HEK293 (cell line): ENCODE results near the gene SLC2A3.

ENCODE experiments used
- AEBP2 ChIP-seq: fragments of 450-650 bp; formaldehyde crosslinking; IDR thresholded peaks from 2 replicates; pipeline ENCODE4 v1.5.1; 2016; ENCODE audit warnings: missing biosample characterization, missing genetic modification characterization, borderline replicate concordance
- BCL11A ChIP-seq: fragments of 450-650 bp; formaldehyde crosslinking; IDR thresholded peaks from 2 replicates; pipeline ENCODE4 v1.5.1; 2016; ENCODE audit warnings: low read depth, missing biosample characterization, missing genetic modification characterization
- BCL11B ChIP-seq: fragments of 450-650 bp; formaldehyde crosslinking; IDR thresholded peaks from 2 replicates; pipeline ENCODE4 v1.5.1; 2016; ENCODE audit warnings: low read depth, missing biosample characterization, missing genetic modification characterization
- GFI1B ChIP-seq: fragments of 450-650 bp; formaldehyde crosslinking; IDR thresholded peaks from 2 replicates; pipeline ENCODE4 v1.5.1; 2016; ENCODE audit warnings: missing biosample characterization, missing genetic modification characterization
- HOXA7 ChIP-seq: sonication (generic); formaldehyde crosslinking; IDR thresholded peaks from 2 replicates; pipeline ENCODE4 v1.8.1; 2022; ENCODE audit warnings: missing genetic modification reagents, borderline replicate concordance
- IKZF3 ChIP-seq: fragments of 450-650 bp; IDR thresholded peaks from 2 replicates; pipeline ENCODE4 v1.5.0; 2018; ENCODE audit warnings: missing biosample characterization, mild to moderate bottlenecking, missing genetic modification characterization, moderate library complexity
- KLF1 ChIP-seq: fragments of 450-650 bp; formaldehyde crosslinking; IDR thresholded peaks from 2 replicates; pipeline ENCODE4 v1.5.1; 2016; ENCODE audit warnings: missing biosample characterization, missing genetic modification characterization
- PRDM10 ChIP-seq: fragments of 450-650 bp; formaldehyde crosslinking; IDR thresholded peaks from 2 replicates; pipeline ENCODE4 v1.5.1; 2016; ENCODE audit warnings: missing biosample characterization, missing genetic modification characterization
- WT1 ChIP-seq: fragments of 450-650 bp; formaldehyde crosslinking; IDR thresholded peaks from 2 replicates; pipeline ENCODE4 v1.5.1; 2016; ENCODE audit warnings: missing biosample characterization, missing genetic modification characterization
- YY2 ChIP-seq: fragments of 450-650 bp; formaldehyde crosslinking; IDR thresholded peaks from 2 replicates; pipeline ENCODE4 v1.5.1; 2016; ENCODE audit warnings: missing biosample characterization, missing genetic modification characterization
- ZBTB17 ChIP-seq: fragments of 450-650 bp; formaldehyde crosslinking; IDR thresholded peaks from 2 replicates; pipeline ENCODE4 v1.5.1; 2016; ENCODE audit warnings: missing biosample characterization, missing genetic modification characterization
- ZBTB44 ChIP-seq: fragments of 450-650 bp; IDR thresholded peaks from 2 replicates; pipeline ENCODE4 v1.5.1; 2018; ENCODE audit warnings: missing biosample characterization, mild to moderate bottlenecking, missing genetic modification characterization
- ZBTB8A ChIP-seq: fragments of 450-650 bp; formaldehyde crosslinking; IDR thresholded peaks from 2 replicates; pipeline ENCODE4 v1.5.1; 2016; ENCODE audit warnings: missing biosample characterization, missing genetic modification characterization
- ZFP37 ChIP-seq: fragments of 450-650 bp; formaldehyde crosslinking; IDR thresholded peaks from 2 replicates; pipeline ENCODE4 v1.5.1; 2016; ENCODE audit warnings: missing biosample characterization, missing genetic modification characterization
- ZFP69B ChIP-seq: fragments of 450-650 bp; formaldehyde crosslinking; IDR thresholded peaks from 2 replicates; pipeline ENCODE4 v1.5.1; 2016; ENCODE audit warnings: missing biosample characterization, missing genetic modification characterization
- ZNF146 ChIP-seq: fragments of 450-650 bp; formaldehyde crosslinking; IDR thresholded peaks from 2 replicates; pipeline ENCODE4 v1.5.1; 2016; ENCODE audit warnings: missing biosample characterization, missing genetic modification characterization
- ZNF175 ChIP-seq: fragments of 450-650 bp; formaldehyde crosslinking; IDR thresholded peaks from 2 replicates; pipeline ENCODE4 v1.5.1; 2016; ENCODE audit warnings: missing biosample characterization, missing genetic modification characterization
- ZNF311 ChIP-seq: fragments of 450-650 bp; formaldehyde crosslinking; IDR thresholded peaks from 2 replicates; pipeline ENCODE4 v1.5.1; 2017; ENCODE audit warnings: missing biosample characterization, missing genetic modification characterization, borderline replicate concordance
- ZNF362 ChIP-seq: fragments of 450-650 bp; formaldehyde crosslinking; IDR thresholded peaks from 2 replicates; pipeline ENCODE4 v1.5.1; 2016; ENCODE audit warnings: missing biosample characterization, missing genetic modification characterization
- ZNF398 ChIP-seq: fragments of 450-650 bp; formaldehyde crosslinking; IDR thresholded peaks from 2 replicates; pipeline ENCODE4 v1.5.1; 2017; ENCODE audit warnings: missing biosample characterization, missing genetic modification characterization
- ZNF555 ChIP-seq: fragments of 450-650 bp; formaldehyde crosslinking; conservative IDR thresholded peaks from 2 replicates; pipeline ENCODE4 v1.5.1; 2017; ENCODE audit warnings: missing biosample characterization, mild to moderate bottlenecking, missing genetic modification characterization, inconsistent platforms
- ZNF596 ChIP-seq: fragments of 450-650 bp; IDR thresholded peaks from 2 replicates; pipeline ENCODE4 v1.5.0; 2018; ENCODE audit warnings: missing biosample characterization, mild to moderate bottlenecking, missing genetic modification characterization, moderate library complexity
- ZNF621 ChIP-seq: fragments of 450-650 bp; formaldehyde crosslinking; IDR thresholded peaks from 2 replicates; pipeline ENCODE4 v1.5.1; 2017; ENCODE audit warnings: missing biosample characterization, missing genetic modification characterization
- ZNF623 ChIP-seq: fragments of 450-650 bp; formaldehyde crosslinking; IDR thresholded peaks from 2 replicates; pipeline ENCODE4 v1.5.1; 2016; ENCODE audit warnings: missing biosample characterization, missing genetic modification characterization
- ZNF629 ChIP-seq: fragments of 450-650 bp; formaldehyde crosslinking; IDR thresholded peaks from 2 replicates; pipeline ENCODE4 v1.5.1; 2017; ENCODE audit warnings: missing biosample characterization, missing genetic modification characterization
- ZNF658 ChIP-seq: fragments of 450-650 bp; formaldehyde crosslinking; IDR thresholded peaks from 2 replicates; pipeline ENCODE4; 2016; ENCODE audit warnings: missing biosample characterization, missing genetic modification characterization
- ZNF660 ChIP-seq: fragments of 450-650 bp; IDR thresholded peaks from 2 replicates; pipeline ENCODE4 v1.5.1; 2018; ENCODE audit warnings: missing biosample characterization, mild to moderate bottlenecking, missing genetic modification characterization
- ZNF777 ChIP-seq: fragments of 450-650 bp; formaldehyde crosslinking; IDR thresholded peaks from 2 replicates; pipeline ENCODE4 v1.5.1; 2017; ENCODE audit warnings: missing biosample characterization, missing genetic modification characterization, borderline replicate concordance
- ZSCAN4 ChIP-seq: fragments of 450-650 bp; formaldehyde crosslinking; IDR thresholded peaks from 2 replicates; pipeline ENCODE4 v1.5.1; 2017; ENCODE audit warnings: missing biosample characterization, missing genetic modification characterization

Gene SLC2A3

GRCh38 chr12:7970475-7971252 is 34.7 kb upstream of the SLC2A3 start (continued):
- TF ChIP-seq BCL11A (tag by site-specific recombination) (no peak), ZNF658 (tag by site-specific recombination) (no peak), ZFP69B (peak; percentile 88), ZBTB44 (tag by site-specific recombination) (peak; percentile 78), ZNF146 (tag by site-specific recombination) (no peak), ZNF311 (no peak), ZNF596 (tag by site-specific recombination) (no peak), ZNF777 (tag by site-specific recombination) (no peak), PRDM10 (tag by site-specific recombination) (peak; percentile 82), ZBTB8A (tag by site-specific recombination) (peak; percentile 49), ZNF629 (tag by site-specific recombination) (peak; percentile 60), KLF1 (tag by site-specific recombination) (peak; percentile 62), IKZF3 (tag by site-specific recombination) (peak; percentile 99), ZSCAN4 (tag by site-specific recombination) (no peak), WT1 (tag by site-specific recombination) (peak; percentile 69), ZNF362 (tag by site-specific recombination) (no peak), ZBTB17 (peak; percentile 95), AEBP2 (tag by site-specific recombination) (no peak), HOXA7 (CRISPR knock-in tag) (no peak), ZNF398 (tag by site-specific recombination) (0 out of 2 replicates have a peak, but pooled peaks have one; percentile 28), ZNF555 (tag by site-specific recombination) (no peak), ZNF623 (tag by site-specific recombination) (no peak), BCL11B (tag by site-specific recombination) (no peak), GFI1B (tag by site-specific recombination) (no peak), ZNF175 (tag by site-specific recombination) (no peak), ZNF621 (tag by site-specific recombination) (no peak), ZFP37 (no peak), YY2 (no peak; the same call in 1 of the 2 replicates), ZNF660 (tag by site-specific recombination) (peak; percentile 90)
